Measurements from ENCODE around the gene SLC28A1.

The SLC28A1 gene

GRCh38 chr15:84904419-84904818 is 20.0 kb downstream of the SLC28A1 start:
- in situ Hi-C loops (cut with HindIII; ENCODE audit: low sequenced_read_pairs) = no loop called here
- no peak for DNase-seq (ENCODE audit: low read depth)
- no peak overlapping the region for H3K4me3 ChIP-seq (ENCODE audit: low read depth, low read length)
- TF ChIP-seq CTCF (IDR thresholded peaks at IDR 0.05; ENCODE audit: low read depth, low read length, missing control alignments) = no peak

GRCh38 chr15:84905016-84905916 is 20.8 kb downstream of the SLC28A1 start:
- in situ Hi-C loops (cut with HindIII; ENCODE audit: low sequenced_read_pairs) = no loop called here
- H3K4me3 ChIP-seq (ENCODE audit: low read depth, low read length) = no peak overlapping the region
- TF ChIP-seq CTCF (IDR thresholded peaks at IDR 0.05; ENCODE audit: low read depth, low read length, missing control alignments) = no peak
- DNase-seq (ENCODE audit: low read depth) = no peak

GRCh38 chr15:84907731-84908130 is 23.3 kb downstream of the SLC28A1 start:
- TF ChIP-seq CTCF (IDR thresholded peaks at IDR 0.05; ENCODE audit: low read depth, low read length, missing control alignments) = no peak
- H3K4me3 ChIP-seq (ENCODE audit: low read depth, low read length) = no peak overlapping the region
- in situ Hi-C loops (cut with HindIII; ENCODE audit: low sequenced_read_pairs) = no loop called here
- DNase-seq (ENCODE audit: low read depth) = no peak

DNA sequence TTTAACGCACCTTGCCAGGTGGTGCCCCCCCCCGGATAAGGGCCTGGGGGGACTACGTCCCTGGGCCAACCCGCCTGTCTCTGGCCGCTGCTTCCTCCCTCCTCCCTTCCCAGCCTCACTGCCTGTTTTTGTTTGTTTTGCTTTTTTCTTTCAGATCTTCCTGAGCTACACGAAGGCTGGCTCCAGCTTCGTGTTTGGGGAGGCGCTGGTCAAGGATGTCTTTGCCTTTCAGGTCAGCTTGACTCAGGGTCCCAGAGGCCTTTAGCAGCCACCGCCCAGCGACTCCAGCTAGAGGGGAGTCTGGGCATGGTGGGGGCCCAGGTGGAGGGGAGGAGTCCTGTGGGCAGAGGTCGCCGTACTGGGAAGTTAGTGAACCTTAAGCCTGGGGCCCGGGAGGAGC is 24.1 kb downstream of the SLC28A1 start:
- no peak for DNase-seq (ENCODE audit: low read depth)
- TF ChIP-seq CTCF (IDR thresholded peaks at IDR 0.05; ENCODE audit: low read depth, low read length, missing control alignments) = no peak
- in situ Hi-C loops (cut with HindIII; ENCODE audit: low sequenced_read_pairs) = no loop called here
- H3K4me3 ChIP-seq (ENCODE audit: low read depth, low read length) = no peak overlapping the region

GRCh38 chr15:84909029-84909428 is 24.6 kb downstream of the SLC28A1 start:
- in situ Hi-C loops (cut with HindIII; ENCODE audit: low sequenced_read_pairs) = no loop called here
- DNase-seq (ENCODE audit: low read depth) = no peak
- no peak overlapping the region for H3K4me3 ChIP-seq (ENCODE audit: low read depth, low read length)
- no peak for TF ChIP-seq CTCF (IDR thresholded peaks at IDR 0.05; ENCODE audit: low read depth, low read length, missing control alignments)

DNA sequence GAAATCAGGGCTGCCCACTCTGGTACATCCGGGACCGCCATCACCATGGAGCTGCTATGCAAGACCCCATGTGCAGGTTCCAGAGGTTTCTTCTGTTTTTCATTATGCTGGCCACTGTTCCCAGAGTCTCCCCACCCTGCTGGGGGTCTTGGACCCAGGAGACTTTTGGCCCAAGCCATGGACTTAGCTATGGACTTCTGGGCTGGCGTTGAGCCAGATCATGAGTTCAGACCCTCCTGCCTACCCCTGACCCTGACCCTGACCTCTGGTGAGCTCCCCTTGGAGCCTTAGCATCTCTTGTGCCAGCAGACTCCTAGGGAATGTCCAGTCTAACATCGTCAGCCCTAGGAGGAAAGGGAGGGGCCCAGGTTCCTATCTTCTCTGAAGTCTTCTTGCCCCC is 25.3 kb downstream of the SLC28A1 start:
- H3K4me3 ChIP-seq (ENCODE audit: low read depth, low read length) = no peak overlapping the region
- in situ Hi-C loops (cut with HindIII; ENCODE audit: low sequenced_read_pairs) = no loop called here
- no peak for DNase-seq (ENCODE audit: low read depth)
- no peak for TF ChIP-seq CTCF (IDR thresholded peaks at IDR 0.05; ENCODE audit: low read depth, low read length, missing control alignments)
